ENCODE results near the gene PEPD.

DNA sequence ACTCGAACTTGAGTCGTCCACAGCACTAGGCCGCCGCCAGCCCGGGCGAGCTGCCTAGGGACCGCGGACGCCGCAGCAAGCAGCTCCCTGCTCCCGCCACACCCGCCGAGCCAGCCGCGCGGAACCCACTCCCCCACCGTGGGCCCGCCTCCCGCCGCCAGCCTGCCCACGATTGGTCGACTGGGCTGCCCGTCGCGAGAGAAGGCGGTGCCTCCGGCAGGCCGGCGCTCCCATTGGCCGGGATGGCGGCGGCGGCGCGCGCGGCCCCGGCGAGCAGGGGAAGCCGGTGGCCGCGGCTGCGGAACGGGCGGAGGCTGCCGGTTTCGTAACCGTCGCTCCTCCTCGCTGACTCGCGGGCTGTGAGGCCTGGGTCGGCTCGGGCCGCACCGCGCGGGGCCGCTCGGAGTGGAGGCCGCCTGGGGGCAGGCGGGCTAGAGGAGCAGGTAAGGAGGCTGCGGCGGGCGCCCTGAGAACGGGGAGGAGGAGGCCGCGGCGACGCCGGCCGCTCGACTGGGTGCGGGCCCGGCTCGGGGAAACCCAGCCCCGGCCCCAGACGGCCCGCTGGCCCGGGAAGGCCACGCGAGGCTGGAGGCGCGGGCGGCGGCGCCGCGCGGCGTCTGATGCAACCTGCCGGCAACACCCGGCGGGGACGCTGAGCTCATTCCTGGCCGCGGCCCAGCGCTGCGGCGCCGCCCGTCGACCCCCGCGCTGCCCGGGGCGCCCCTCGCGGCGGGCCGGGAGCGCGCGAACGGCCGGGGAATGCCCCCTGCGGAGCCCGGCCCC lies 147.9 kb downstream of the PEPD start, which contains the start of gene CEBPG:
- no peak for TF ChIP-seq CTCF (IDR thresholded peaks at IDR 0.05; ENCODE audit: low read length)
- TF ChIP-seq EZH2 (optimal IDR thresholded peaks at IDR 0.05; ENCODE audit: low read depth, low read length): no peak
